ENCODE results near the gene PLXDC2. TPM values are rescaled to one million over a fixed set of nuclear protein-coding genes. Genes with fewer than 3 reads are reported as not detected.

The PLXDC2 gene
- polyA plus RNA-seq, 1 experiment = 0.47 TPM

DNA sequence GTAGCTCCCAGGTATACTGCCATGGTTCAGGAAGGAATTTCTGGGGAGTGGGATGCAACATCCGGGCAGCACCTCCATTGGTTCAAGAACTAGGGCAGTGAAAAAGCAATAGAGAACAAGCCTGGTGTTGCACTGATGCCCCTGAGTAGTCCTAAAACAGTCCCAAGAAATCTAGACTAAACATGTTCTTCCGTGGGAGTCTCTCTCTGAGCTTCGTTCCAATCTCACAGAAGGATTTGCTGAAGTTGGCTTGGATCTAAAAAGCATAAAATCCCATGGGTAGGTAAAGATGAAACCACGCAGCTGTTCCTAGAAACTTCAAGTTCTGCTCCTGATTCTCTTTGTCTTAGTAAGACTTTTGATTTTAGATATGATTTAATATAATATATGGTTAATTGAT lies 154.5 kb downstream of the PLXDC2 start:
- no peaks in the 10 kb centered on the region for H3K27me3 ChIP-seq (ENCODE audit: control insufficient read depth, insufficient read depth, low read length)
- CTCF ChIA-PET = no interaction called here
- no peak for DNase-seq (ENCODE audit: low read depth)
- no peak overlapping the region for H3K4me3 ChIP-seq (ENCODE audit: low read depth, low read length)
- POLR2A ChIA-PET = no interaction called here
- no peaks in the 10 kb centered on the region for H3K36me3 ChIP-seq (ENCODE audit: control insufficient read depth, insufficient read depth, low read length)
- TF ChIP-seq, protein P1, sequence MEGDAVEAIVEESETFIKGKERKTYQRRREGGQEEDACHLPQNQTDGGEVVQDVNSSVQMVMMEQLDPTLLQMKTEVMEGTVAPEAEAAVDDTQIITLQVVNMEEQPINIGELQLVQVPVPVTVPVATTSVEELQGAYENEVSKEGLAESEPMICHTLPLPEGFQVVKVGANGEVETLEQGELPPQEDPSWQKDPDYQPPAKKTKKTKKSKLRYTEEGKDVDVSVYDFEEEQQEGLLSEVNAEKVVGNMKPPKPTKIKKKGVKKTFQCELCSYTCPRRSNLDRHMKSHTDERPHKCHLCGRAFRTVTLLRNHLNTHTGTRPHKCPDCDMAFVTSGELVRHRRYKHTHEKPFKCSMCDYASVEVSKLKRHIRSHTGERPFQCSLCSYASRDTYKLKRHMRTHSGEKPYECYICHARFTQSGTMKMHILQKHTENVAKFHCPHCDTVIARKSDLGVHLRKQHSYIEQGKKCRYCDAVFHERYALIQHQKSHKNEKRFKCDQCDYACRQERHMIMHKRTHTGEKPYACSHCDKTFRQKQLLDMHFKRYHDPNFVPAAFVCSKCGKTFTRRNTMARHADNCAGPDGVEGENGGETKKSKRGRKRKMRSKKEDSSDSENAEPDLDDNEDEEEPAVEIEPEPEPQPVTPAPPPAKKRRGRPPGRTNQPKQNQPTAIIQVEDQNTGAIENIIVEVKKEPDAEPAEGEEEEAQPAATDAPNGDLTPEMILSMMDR (IDR thresholded peaks at IDR 0.05; ENCODE audit: insufficient read depth, low read depth, low read length) = no peak

DNA sequence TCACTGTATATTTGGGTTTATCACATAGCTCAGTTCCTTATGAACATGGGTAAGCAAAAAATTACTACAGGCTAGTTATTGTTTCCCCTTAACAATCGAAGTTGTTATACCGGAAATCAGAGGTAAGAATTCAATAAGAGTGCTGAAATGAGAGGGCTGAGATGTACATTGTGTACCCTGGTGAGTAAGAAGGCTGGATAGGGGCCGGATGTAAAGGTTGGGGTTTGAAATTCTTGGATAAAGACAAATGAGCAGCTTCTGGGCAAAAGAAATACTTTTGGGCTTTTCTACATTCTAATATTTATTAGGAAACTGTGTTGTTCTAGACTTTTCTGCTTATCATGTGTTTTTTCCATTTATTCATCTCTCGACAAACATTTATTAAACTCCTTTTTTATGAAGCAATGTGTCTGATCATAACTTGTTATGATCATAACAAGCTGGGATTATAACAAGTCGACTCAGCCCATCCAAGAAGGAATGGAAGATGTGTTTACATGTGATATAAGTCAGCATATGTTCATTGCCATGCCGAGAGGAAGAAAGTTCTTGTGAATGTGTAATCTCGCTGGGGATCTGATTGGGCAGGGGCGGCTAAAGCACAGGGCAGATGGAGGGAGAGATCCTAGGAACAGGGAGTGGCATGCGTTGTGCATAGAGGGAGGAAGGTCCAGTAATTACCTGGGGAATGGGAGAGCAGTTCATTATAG lies 155.3 kb downstream of the PLXDC2 start:
- DNase-seq (ENCODE audit: low read depth) = no peak
- H3K36me3 ChIP-seq (ENCODE audit: control insufficient read depth, insufficient read depth, low read length) = no peaks in the 10 kb centered on the region
- TF ChIP-seq, protein P1 (IDR thresholded peaks at IDR 0.05; ENCODE audit: insufficient read depth, low read depth, low read length) = no peak
- no peaks in the 10 kb centered on the region for H3K27me3 ChIP-seq (ENCODE audit: control insufficient read depth, insufficient read depth, low read length)
- ChIA-PET POLR2A (no interaction called here), CTCF (no interaction called here)
- no peak overlapping the region for H3K4me3 ChIP-seq (ENCODE audit: low read depth, low read length)

DNA sequence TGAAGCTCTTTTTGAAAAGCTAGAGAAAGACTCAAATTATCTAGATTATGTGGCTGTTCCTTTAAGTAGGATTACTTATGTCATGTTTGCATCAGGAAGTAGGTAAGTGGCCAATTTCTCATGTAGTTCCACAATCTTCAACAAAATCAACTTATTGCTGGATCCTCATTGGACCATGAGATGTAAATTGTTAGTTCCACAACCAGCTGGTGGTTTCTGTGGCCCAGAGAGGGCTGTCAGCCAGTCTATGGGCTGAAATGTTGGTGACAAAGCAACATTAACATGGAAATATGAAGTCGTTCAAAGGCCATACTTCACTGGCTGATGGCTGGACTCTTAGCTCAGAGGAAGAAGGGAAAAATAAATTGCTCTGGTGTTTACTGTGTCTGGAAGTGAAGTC lies 157.9 kb downstream of the PLXDC2 start:
- H3K27me3 ChIP-seq (ENCODE audit: control insufficient read depth, insufficient read depth, low read length) = no peaks in the 10 kb centered on the region
- H3K4me3 ChIP-seq (ENCODE audit: low read depth, low read length) = no peak overlapping the region
- DNase-seq (ENCODE audit: low read depth) = no peak
- no peaks in the 10 kb centered on the region for H3K36me3 ChIP-seq (ENCODE audit: control insufficient read depth, insufficient read depth, low read length)
- ChIA-PET POLR2A (no interaction called here), CTCF (interaction anchor here (0.6 kb wide), 1 partner anchor 494 kb away, joined by 3 read pairs; no protein-coding TSS in a partner anchor)
- TF ChIP-seq, protein P1 (IDR thresholded peaks at IDR 0.05; ENCODE audit: insufficient read depth, low read depth, low read length) = no peak

DNA sequence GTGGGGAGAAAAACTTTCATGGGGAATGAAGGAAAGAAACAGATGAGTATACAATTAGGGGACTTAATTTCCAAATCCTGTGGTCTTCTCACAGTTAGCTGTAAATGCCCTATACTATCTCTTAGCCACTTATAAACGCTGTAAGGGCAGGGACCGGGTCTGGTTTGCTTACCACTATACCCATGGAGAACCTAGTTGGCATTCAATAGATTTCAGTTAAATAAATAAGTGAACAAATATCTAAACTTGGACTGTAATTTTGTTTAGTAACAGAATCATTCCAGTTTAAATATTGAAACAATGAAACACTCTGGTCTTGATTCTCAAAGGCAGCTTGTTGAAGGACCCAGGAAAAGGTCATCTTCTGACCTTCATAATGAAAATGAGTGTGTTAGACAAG lies 158.3 kb downstream of the PLXDC2 start:
- no peak for DNase-seq (ENCODE audit: low read depth)
- Histone ChIP-seq H3K27me3 (ENCODE audit: control insufficient read depth, insufficient read depth, low read length) (no peaks in the 10 kb centered on the region), H3K4me3 (ENCODE audit: low read depth, low read length) (no peak overlapping the region), H3K36me3 (ENCODE audit: control insufficient read depth, insufficient read depth, low read length) (no peaks in the 10 kb centered on the region)
- TF ChIP-seq, protein P1 (IDR thresholded peaks at IDR 0.05; ENCODE audit: insufficient read depth, low read depth, low read length) = no peak
- ChIA-PET POLR2A (no interaction called here), CTCF (interaction anchor here (0.6 kb wide), 1 partner anchor 494 kb away, joined by 3 read pairs; no protein-coding TSS in a partner anchor)

DNA sequence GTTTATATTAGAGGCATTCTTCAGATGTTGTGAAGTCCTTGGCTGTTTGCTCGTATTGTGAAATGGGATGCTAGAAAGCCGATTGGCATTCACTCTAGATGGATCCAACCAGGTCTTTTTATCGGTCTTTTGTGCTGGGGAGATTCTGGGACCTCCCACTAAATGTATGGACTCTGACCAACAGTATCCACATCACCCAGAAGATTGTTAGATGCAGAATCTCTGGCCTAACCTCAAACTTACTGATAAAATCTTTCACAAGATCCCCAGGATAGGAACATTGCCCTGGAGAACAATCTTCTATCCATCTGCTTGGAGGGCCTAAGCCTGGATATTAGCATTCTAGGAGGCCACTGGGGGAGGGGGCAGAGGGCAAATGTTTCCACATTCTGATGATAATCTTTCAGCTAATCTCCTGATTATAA lies 160.9 kb downstream of the PLXDC2 start:
- no peak for DNase-seq (ENCODE audit: low read depth)
- no peaks in the 10 kb centered on the region for H3K27me3 ChIP-seq (ENCODE audit: control insufficient read depth, insufficient read depth, low read length)
- no peaks in the 10 kb centered on the region for H3K36me3 ChIP-seq (ENCODE audit: control insufficient read depth, insufficient read depth, low read length)
- ChIA-PET CTCF (no interaction called here), POLR2A (no interaction called here)
- H3K4me3 ChIP-seq (ENCODE audit: low read depth, low read length) = no peak overlapping the region
- TF ChIP-seq, protein P1 (IDR thresholded peaks at IDR 0.05; ENCODE audit: insufficient read depth, low read depth, low read length) = no peak

All from BJ (cell line).